Natural killer cell (primary cell): Measurements from ENCODE around the gene RPRD1A. TPM values are rescaled to one million over a fixed set of nuclear protein-coding genes. Genes with fewer than 3 reads are reported as not detected.

Experiments used
- ATAC-seq, 3 donors: fragments of 150-1000 bp in 2 of 3; fragments of 200-7000 bp in 1 of 3; cut with Tn5 transposase; 1 replicate in 1 of 3; 2 replicates in 2 of 3; pipeline ENCODE4 v1.10.0; 2021; ENCODE audit warnings: mild to moderate bottlenecking in 2 of 3, moderate library complexity in 2 of 3
- DNase-seq, 2 donors: peaks; one replicate each; pipeline versions ENCODE4 v3.0.0 to v3.0.0-alpha.2; 2013 to 2021; ENCODE audit warnings: mixed read lengths in 1 of 2
- H3K27ac ChIP-seq: one replicate; pipeline ENCODE4 v1.5.1; 2013; ENCODE audit warnings: mild to moderate bottlenecking, low read length
- H3K27me3 ChIP-seq: one replicate; pipeline ENCODE4 v1.6.1; 2013; ENCODE audit warnings: low read length; ENCODE audit not compliant: control insufficient read depth, insufficient read depth
- H3K36me3 ChIP-seq: one replicate; pipeline ENCODE4 v1.6.1; 2013; ENCODE audit warnings: low read length; ENCODE audit not compliant: control insufficient read depth, insufficient read depth
- H3K4me1 ChIP-seq: one replicate; pipeline ENCODE4 v1.6.1; 2013; ENCODE audit warnings: low read length; ENCODE audit not compliant: control insufficient read depth, insufficient read depth
- H3K4me3 ChIP-seq: one replicate; pipeline ENCODE4 v1.5.1; 2013; ENCODE audit warnings: low read length
- H3K9me3 ChIP-seq: one replicate; pipeline ENCODE4 v1.6.1; 2013; ENCODE audit warnings: low read length; ENCODE audit not compliant: control insufficient read depth, insufficient read depth
- H3K27ac Mint-ChIP-seq, 2 donors: one replicate each; pipeline ENCODE4 v1.8.0; 2022; ENCODE audit warnings: mild to moderate bottlenecking in 2 of 2, mixed read lengths in 2 of 2, moderate library complexity in 1 of 2
- H3K27me3 Mint-ChIP-seq, 2 donors: one replicate each; pipeline ENCODE4 v1.8.0; 2022; ENCODE audit warnings: low read depth in 2 of 2, mixed read lengths in 2 of 2
- H3K36me3 Mint-ChIP-seq: one replicate; pipeline ENCODE4 v1.8.0; 2022; ENCODE audit warnings: mixed read lengths
- H3K4me1 Mint-ChIP-seq, 2 donors: one replicate each; pipeline ENCODE4 v1.8.0; 2022; ENCODE audit warnings: mixed read lengths in 2 of 2
- H3K4me3 Mint-ChIP-seq: one replicate; pipeline ENCODE4 v1.8.0; 2022; ENCODE audit warnings: mild to moderate bottlenecking, moderate library complexity, mixed read lengths
- H3K9me3 Mint-ChIP-seq, 2 donors: one replicate each; pipeline ENCODE4 v1.8.0; 2022; ENCODE audit warnings: mixed read lengths in 2 of 2
- WGBS: methylation state at CpG from one replicate; pipeline ENCODE4 v1.1.7; 2013; ENCODE audit warnings: missing lambda C conversion rate; ENCODE audit not compliant: insufficient coverage; 5-methylcytosine and 5-hydroxymethylcytosine counted together
- intact Hi-C: fragments of 100-400 bp; cut with micrococcal nuclease; formaldehyde crosslinking; loops from one replicate; pipeline ENCODE4 v1.14.2; 2022
- total RNA-seq, 4 donors: library from RNA; stranded (reverse); fragments of 120-200 nt in 1 of 4; gene quantifications; one replicate each; pipeline versions ENCODE4 v1.2.3 to v1.2.4, GENCODE V29; 2013 to 2022
- TF ChIP-seq, protein P1 (sequence below): fragments of 200-600 bp; IDR thresholded peaks from one replicate; pipeline ENCODE4 v1.8.0; 2022; ENCODE audit warnings: antibody characterized with exemption

RPRD1A gene
- total RNA-seq, 3 donors from 2014 or later (not counting 1 experiment from before 2014, with no cell fraction given): 20.4 to 24.4 (median 23.3) TPM

GRCh38 chr18:36089001-36089400, 21.6 kb upstream of the RPRD1A start:
- Histone ChIP-seq H3K4me1 (peaks cover 6% of the 10 kb centered on the region), H3K4me3 (no peak overlapping the region), H3K27ac (no peak overlapping the region), H3K9me3 (no peaks in the 10 kb centered on the region), H3K27me3 (no peaks in the 10 kb centered on the region), H3K36me3 (no peaks in the 10 kb centered on the region)
- whole genome bisulfite sequencing: 92% methylated on average over 6 of the region's 6 CpGs
- DNase-seq (no peak), ATAC-seq (no peak)
- intact Hi-C loops: no loop called here
- no peak overlapping the region for H3K4me3 Mint-ChIP-seq
- H3K4me1 Mint-ChIP-seq: peaks cover 11 to 12% of the 10 kb centered on the region in 2 donors
- H3K27ac Mint-ChIP-seq: no peak overlapping the region
- no peaks in the 10 kb centered on the region for H3K36me3 Mint-ChIP-seq
- no peaks in the 10 kb centered on the region for H3K27me3 Mint-ChIP-seq
- H3K9me3 Mint-ChIP-seq: no peaks in the 10 kb centered on the region
- TF ChIP-seq, protein P1, sequence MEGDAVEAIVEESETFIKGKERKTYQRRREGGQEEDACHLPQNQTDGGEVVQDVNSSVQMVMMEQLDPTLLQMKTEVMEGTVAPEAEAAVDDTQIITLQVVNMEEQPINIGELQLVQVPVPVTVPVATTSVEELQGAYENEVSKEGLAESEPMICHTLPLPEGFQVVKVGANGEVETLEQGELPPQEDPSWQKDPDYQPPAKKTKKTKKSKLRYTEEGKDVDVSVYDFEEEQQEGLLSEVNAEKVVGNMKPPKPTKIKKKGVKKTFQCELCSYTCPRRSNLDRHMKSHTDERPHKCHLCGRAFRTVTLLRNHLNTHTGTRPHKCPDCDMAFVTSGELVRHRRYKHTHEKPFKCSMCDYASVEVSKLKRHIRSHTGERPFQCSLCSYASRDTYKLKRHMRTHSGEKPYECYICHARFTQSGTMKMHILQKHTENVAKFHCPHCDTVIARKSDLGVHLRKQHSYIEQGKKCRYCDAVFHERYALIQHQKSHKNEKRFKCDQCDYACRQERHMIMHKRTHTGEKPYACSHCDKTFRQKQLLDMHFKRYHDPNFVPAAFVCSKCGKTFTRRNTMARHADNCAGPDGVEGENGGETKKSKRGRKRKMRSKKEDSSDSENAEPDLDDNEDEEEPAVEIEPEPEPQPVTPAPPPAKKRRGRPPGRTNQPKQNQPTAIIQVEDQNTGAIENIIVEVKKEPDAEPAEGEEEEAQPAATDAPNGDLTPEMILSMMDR: no peak

DNA sequence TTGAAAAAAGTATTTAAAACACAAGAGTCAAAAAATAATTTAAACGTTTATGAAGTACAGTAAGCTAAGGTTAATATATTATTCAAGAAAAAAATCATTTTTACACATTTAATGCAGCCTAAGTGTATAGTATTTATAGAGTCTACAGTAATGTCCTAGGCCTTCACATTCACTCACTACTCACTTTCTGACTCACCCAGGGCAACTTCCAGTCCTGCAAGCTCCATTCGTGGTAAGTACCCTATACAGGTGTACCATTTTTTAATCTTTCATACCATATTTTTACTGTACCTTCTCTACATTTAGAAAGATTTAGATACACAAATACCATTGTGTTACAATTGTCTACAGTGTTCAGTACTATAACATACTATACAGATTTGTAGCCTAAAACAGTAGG, 20.9 kb upstream of the RPRD1A start:
- no peaks in the 10 kb centered on the region for H3K36me3 Mint-ChIP-seq
- Histone ChIP-seq H3K27ac (no peak overlapping the region), H3K36me3 (no peaks in the 10 kb centered on the region), H3K4me3 (no peak overlapping the region), H3K9me3 (no peaks in the 10 kb centered on the region), H3K4me1 (peaks cover 6% of the 10 kb centered on the region), H3K27me3 (no peaks in the 10 kb centered on the region)
- H3K27ac Mint-ChIP-seq: no peak overlapping the region
- TF ChIP-seq, protein P1: no peak
- no peak overlapping the region for H3K4me3 Mint-ChIP-seq
- no peak for ATAC-seq
- no peaks in the 10 kb centered on the region for H3K9me3 Mint-ChIP-seq
- no peaks in the 10 kb centered on the region for H3K27me3 Mint-ChIP-seq
- peaks cover 9% of the 10 kb centered on the region in 2 donors for H3K4me1 Mint-ChIP-seq
- 88% methylated on average over 1 of the region's 2 CpGs for WGBS
- intact Hi-C loops: no loop called here
- no peak for DNase-seq

DNA sequence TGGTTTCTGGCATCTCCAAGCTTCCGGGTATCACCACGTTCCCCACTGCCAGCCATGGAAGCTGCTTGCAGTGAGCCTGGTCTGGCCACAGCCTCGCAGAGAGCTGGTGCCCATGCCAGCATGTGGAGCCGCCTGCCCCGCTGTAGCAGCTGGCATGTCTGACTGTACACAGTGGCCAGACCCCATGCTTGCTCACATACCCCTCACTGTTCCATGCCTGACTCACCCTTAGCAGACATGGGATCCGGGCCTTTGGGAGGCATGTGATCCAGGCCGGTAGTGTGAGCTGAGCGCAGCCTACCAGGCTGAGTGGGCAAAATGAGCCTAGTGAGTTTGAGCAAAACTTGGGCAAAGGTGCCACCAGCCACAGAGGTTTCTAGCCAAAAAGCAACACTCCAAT, 18.8 kb upstream of the RPRD1A start:
- 81% methylated on average over 8 of the region's 8 CpGs for WGBS
- Mint-ChIP-seq H3K4me3 (no peak overlapping the region), H3K4me1 (no peaks in the 10 kb centered on the region), H3K36me3 (peaks cover 5% of the 10 kb centered on the region), H3K27me3 (peaks cover 4 to 16% of the 10 kb centered on the region in 2 donors), H3K27ac (no peak overlapping the region), H3K9me3 (no peaks in the 10 kb centered on the region)
- Histone ChIP-seq H3K4me3 (no peak overlapping the region), H3K36me3 (no peaks in the 10 kb centered on the region), H3K27me3 (no peaks in the 10 kb centered on the region), H3K27ac (no peak overlapping the region), H3K9me3 (no peaks in the 10 kb centered on the region), H3K4me1 (no peaks in the 10 kb centered on the region)
- intact Hi-C loops: no loop called here
- ATAC-seq: no peak
- TF ChIP-seq, protein P1: no peak
- DNase-seq: no peak

GRCh38 chr18:36085195-36085594, 17.8 kb upstream of the RPRD1A start:
- Histone ChIP-seq H3K9me3 (no peaks in the 10 kb centered on the region), H3K27me3 (no peaks in the 10 kb centered on the region), H3K36me3 (no peaks in the 10 kb centered on the region), H3K27ac (no peak overlapping the region), H3K4me3 (no peak overlapping the region), H3K4me1 (no peaks in the 10 kb centered on the region)
- Mint-ChIP-seq H3K36me3 (peaks cover 14% of the 10 kb centered on the region), H3K4me3 (no peak overlapping the region), H3K27ac (no peak overlapping the region), H3K4me1 (no peaks in the 10 kb centered on the region), H3K9me3 (peaks cover 2 to 6% of the 10 kb centered on the region in 2 donors), H3K27me3 (peaks cover 9 to 26% of the 10 kb centered on the region in 2 donors)
- DNase-seq (no peak), ATAC-seq (no peak)
- 93% methylated on average over 4 of the region's 4 CpGs for WGBS
- TF ChIP-seq, protein P1: no peak
- intact Hi-C loops: no loop called here
